Measurements from ENCODE around the gene CAPN5. TPM values are rescaled to one million over a fixed set of nuclear protein-coding genes. Genes with fewer than 3 reads are reported as not detected.
A peak's percentile ranks its signal among the peaks of the same experiment; 100 is the strongest.

CAPN5 gene
- total RNA-seq, 1 experiment from 2014 or later, result 0.26 TPM

DNA sequence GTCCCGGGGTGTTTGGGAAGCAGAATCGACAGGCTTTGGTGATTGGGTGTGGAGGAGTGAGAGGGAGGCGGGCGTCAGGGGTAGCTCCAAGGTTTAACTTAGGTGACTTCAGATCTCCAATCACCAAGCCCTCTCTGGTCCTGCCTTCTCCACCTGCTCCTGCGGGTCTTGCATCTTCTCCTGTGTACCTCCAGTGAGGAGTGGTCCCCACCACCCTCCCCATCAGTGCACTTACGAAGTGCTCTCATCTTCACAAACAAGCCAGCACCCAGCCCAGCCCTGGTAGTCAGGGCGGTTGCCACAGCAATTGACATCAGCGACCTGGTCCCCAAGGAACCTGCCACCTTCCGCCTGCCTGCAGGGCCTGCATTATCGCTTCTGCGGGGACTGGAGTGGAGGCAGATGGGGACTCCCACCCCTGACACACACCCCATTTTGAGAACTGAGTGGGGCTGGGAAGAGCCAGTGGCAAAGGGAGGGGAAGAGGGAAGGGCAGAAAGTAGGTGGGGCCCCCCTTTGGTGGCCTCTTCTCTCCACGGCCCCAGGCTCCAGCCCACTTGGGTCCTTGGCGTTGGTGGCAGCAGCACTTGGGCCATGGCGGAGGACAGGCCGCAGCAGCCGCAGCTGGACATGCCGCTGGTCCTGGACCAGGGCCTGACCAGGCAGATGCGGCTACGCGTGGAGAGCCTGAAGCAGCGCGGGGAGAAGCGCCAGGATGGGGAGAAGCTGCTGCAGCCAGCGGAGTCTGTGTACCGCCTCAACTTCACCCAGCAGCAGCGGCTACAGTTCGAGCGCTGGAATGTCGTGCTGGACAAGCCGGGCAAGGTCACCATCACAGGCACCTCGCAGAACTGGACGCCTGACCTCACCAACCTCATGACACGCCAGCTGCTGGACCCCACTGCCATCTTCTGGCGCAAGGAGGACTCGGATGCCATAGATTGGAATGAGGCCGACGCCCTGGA is 35.8 kb downstream of the CAPN5 start, which contains the start of gene OMP:
TSS of gene OMP (plus strand) at position 595 of the 965 bp plus-strand sequence. CDS start at position 595, 0 bp downstream.
- Mint-ChIP-seq H3K27me3 (ENCODE audit: insufficient read depth, unreplicated experiment) (no peaks in the 10 kb centered on the region), H3K36me3 (ENCODE audit: insufficient read depth, unreplicated experiment) (no peaks in the 10 kb centered on the region), H3K9me3 (ENCODE audit: unreplicated experiment) (no peaks in the 10 kb centered on the region), H3K4me1 (ENCODE audit: insufficient read depth, unreplicated experiment) (peaks cover 4% of the 10 kb centered on the region), H3K27ac (ENCODE audit: low read depth, unreplicated experiment) (no peak within 1 kb of the TSS), H3K4me3 (ENCODE audit: unreplicated experiment) (no peak within 1 kb of the TSS)
- intact Hi-C loops (cut with micrococcal nuclease), result no loop called here
- TF ChIP-seq CTCF (IDR thresholded peaks at IDR 0.05; ENCODE audit: unreplicated experiment), result no peak
- POLR2A ChIA-PET, result interaction anchor here (1.4 kb wide), 1 partner anchor 12 kb away, joined by 5 read pairs; no protein-coding TSS in a partner anchor
- CTCF ChIA-PET, result interaction anchor here (0.6 to 1.5 kb wide), 5 partner anchors 11 to 439 kb away, joined by 3 to 6 read pairs (median 3); no protein-coding TSS in a partner anchor
- no peak for DNase-seq (ENCODE audit: unreplicated experiment)
- BruUV-seq (replicated peaks), result no TSS peak

DNA sequence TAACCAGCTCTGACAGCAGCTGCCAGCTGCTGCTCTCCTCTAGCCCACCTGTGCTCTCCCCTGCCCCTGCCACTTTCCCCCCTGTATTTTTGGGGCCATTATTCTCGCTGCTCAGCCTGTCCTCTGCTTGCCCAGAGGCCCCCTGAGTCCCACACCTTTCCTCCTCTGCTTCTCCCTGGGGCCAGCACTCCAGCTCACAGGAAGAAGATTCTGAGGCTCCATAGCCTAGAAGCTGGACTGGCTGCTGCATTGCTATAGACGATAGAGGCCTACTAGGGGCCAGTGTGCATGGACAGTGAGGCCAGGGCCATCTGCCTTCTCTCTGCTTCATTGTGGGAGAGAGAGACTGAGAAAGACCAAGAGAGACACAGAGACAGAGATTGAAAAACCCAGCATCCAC is 36.5 kb downstream of the CAPN5 start:
- Mint-ChIP-seq H3K9me3 (ENCODE audit: unreplicated experiment) (no peaks in the 10 kb centered on the region), H3K4me3 (ENCODE audit: unreplicated experiment) (no peak overlapping the region), H3K36me3 (ENCODE audit: insufficient read depth, unreplicated experiment) (no peaks in the 10 kb centered on the region), H3K27me3 (ENCODE audit: insufficient read depth, unreplicated experiment) (no peaks in the 10 kb centered on the region), H3K4me1 (ENCODE audit: insufficient read depth, unreplicated experiment) (peaks cover 12% of the 10 kb centered on the region), H3K27ac (ENCODE audit: low read depth, unreplicated experiment) (no peak overlapping the region)
- intact Hi-C loops (cut with micrococcal nuclease), result no loop called here
- DNase-seq (ENCODE audit: unreplicated experiment), result no peak
- POLR2A ChIA-PET, result no interaction called here
- no TSS peak for BruUV-seq (replicated peaks)
- CTCF ChIA-PET, result interaction anchor here (0.6 kb wide), 1 partner anchor 56 kb away, joined by 4 read pairs; no protein-coding TSS in a partner anchor
- TF ChIP-seq CTCF (IDR thresholded peaks at IDR 0.05; ENCODE audit: unreplicated experiment), result no peak

DNA sequence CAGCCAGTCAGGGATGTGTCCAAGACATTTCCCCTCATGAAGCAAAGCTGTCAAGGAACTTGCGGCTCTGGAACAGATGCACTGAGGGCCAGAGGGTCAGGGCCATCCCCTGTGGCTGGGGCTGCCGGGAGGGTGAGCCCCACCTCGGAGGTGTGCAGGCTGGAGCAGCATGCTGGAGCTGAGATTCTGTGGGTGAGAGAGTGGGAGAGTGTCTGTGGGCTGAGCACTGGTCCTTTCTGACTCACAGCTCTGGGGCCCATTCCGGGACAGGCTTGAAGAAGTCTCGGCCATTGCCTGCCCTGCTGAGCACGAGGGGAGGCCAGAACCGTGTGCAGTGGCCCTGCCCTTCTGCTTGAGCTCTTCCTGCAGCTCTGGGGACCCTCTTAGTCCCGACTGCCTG is 38.0 kb downstream of the CAPN5 start:
- BruUV-seq (replicated peaks), result no TSS peak
- no peak overlapping the region for H3K27ac Mint-ChIP-seq (ENCODE audit: low read depth, unreplicated experiment)
- peaks cover 14% of the 10 kb centered on the region for H3K4me1 Mint-ChIP-seq (ENCODE audit: insufficient read depth, unreplicated experiment)
- no peak for DNase-seq (ENCODE audit: unreplicated experiment)
- no peaks in the 10 kb centered on the region for H3K36me3 Mint-ChIP-seq (ENCODE audit: insufficient read depth, unreplicated experiment)
- H3K27me3 Mint-ChIP-seq (ENCODE audit: insufficient read depth, unreplicated experiment), result no peaks in the 10 kb centered on the region
- POLR2A ChIA-PET, result no interaction called here
- no peaks in the 10 kb centered on the region for H3K9me3 Mint-ChIP-seq (ENCODE audit: unreplicated experiment)
- TF ChIP-seq CTCF (IDR thresholded peaks at IDR 0.05; ENCODE audit: unreplicated experiment), result no peak
- CTCF ChIA-PET, result interaction anchor here (0.6 to 4.8 kb wide), 3 partner anchors 9 to 23 kb away, joined by 3 to 44 read pairs (median 5); no protein-coding TSS in a partner anchor
- no peak overlapping the region for H3K4me3 Mint-ChIP-seq (ENCODE audit: unreplicated experiment)
- intact Hi-C loops (cut with micrococcal nuclease), result no loop called here

DNA sequence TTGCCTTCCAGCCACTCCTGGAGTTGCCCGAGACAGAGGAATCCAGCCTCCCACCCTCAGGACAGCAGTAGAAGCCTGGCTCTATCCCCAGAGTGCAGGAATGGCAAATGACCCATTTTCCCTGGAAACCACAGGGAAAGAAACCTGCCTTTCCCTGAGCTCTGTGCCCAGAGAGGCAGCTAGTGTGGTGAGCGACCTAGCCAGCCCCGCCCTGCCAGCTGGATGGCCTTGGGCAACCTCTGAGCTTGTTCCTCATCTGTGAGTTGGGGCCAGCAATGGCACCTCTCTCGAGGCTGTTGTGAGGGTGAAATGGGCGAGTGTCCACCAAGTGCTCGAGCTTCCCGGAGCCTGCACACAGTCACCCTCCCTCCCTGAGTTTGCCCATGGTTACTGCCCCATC is 39.5 kb downstream of the CAPN5 start:
- Mint-ChIP-seq H3K4me3 (ENCODE audit: unreplicated experiment) (no peak overlapping the region), H3K36me3 (ENCODE audit: insufficient read depth, unreplicated experiment) (no peaks in the 10 kb centered on the region), H3K9me3 (ENCODE audit: unreplicated experiment) (no peaks in the 10 kb centered on the region), H3K27ac (ENCODE audit: low read depth, unreplicated experiment) (no peak overlapping the region), H3K27me3 (ENCODE audit: insufficient read depth, unreplicated experiment) (no peaks in the 10 kb centered on the region), H3K4me1 (ENCODE audit: insufficient read depth, unreplicated experiment) (peaks cover 14% of the 10 kb centered on the region)
- DNase-seq (ENCODE audit: unreplicated experiment), result peak; percentile 48
- intact Hi-C loops (cut with micrococcal nuclease), result no loop called here
- POLR2A ChIA-PET, result no interaction called here
- CTCF ChIA-PET, result interaction anchor here (0.5 to 4.8 kb wide), 5 partner anchors 15 to 297 kb away, joined by 3 to 44 read pairs (median 3); partner anchors contain the start of gene MYO7A
- BruUV-seq (replicated peaks), result no TSS peak
- no peak for TF ChIP-seq CTCF (IDR thresholded peaks at IDR 0.05; ENCODE audit: unreplicated experiment)
